Measurements from ENCODE around the gene ZNF32. TPM values are rescaled to one million over a fixed set of nuclear protein-coding genes. Genes with fewer than 3 reads are reported as not detected.

Gene ZNF32
- total RNA-seq, 2 donors from 2014 or later, result 3.1 to 12.0 TPM

GRCh38 chr10:43684292-43684559 is 35.5 kb upstream of the ZNF32 start:
- Mint-ChIP-seq H3K9me3 (no peaks in the 10 kb centered on the region), H3K36me3 (no peaks in the 10 kb centered on the region), H3K27ac (no peak overlapping the region)
- ATAC-seq (no peak), DNase-seq (ENCODE audit: low spot score in 2 of 2) (no peak)

- peak; percentile 68 to 76 for ATAC-seq
- peak in 1 of 2 donors; percentile 28 for DNase-seq (ENCODE audit: low spot score in 2 of 2)
These were observed 35.0 kb upstream of the ZNF32 start for GRCh38 chr10:43683451-43684291.

GRCh38 chr10:43682956-43683355 is 34.3 kb upstream of the ZNF32 start:
- DNase-seq (ENCODE audit: low spot score in 2 of 2) (no peak), ATAC-seq (no peak)
- H3K36me3 Mint-ChIP-seq, result no peaks in the 10 kb centered on the region
- H3K9me3 Mint-ChIP-seq, result no peaks in the 10 kb centered on the region
- no peak overlapping the region for H3K27ac Mint-ChIP-seq

More at GRCh38 chr10:43683451-43684291, 35.0 kb upstream of the ZNF32 start:
- Mint-ChIP-seq H3K9me3 (no peaks in the 10 kb centered on the region), H3K27ac (no peak overlapping the region), H3K36me3 (no peaks in the 10 kb centered on the region)

GRCh38 chr10:43681721-43682120 is 33.0 kb upstream of the ZNF32 start:
- ATAC-seq (no peak), DNase-seq (ENCODE audit: low spot score in 2 of 2) (no peak)
- Mint-ChIP-seq H3K36me3 (no peaks in the 10 kb centered on the region), H3K27ac (no peak overlapping the region), H3K9me3 (no peaks in the 10 kb centered on the region)

- ATAC-seq (no peak), DNase-seq (ENCODE audit: low spot score in 2 of 2) (no peak)
- H3K36me3 Mint-ChIP-seq, result no peaks in the 10 kb centered on the region
- no peak overlapping the region for H3K27ac Mint-ChIP-seq
- H3K9me3 Mint-ChIP-seq, result no peaks in the 10 kb centered on the region
These were observed 32.5 kb upstream of the ZNF32 start for GRCh38 chr10:43681220-43681619.

GRCh38 chr10:43680035-43680434 is 31.4 kb upstream of the ZNF32 start:
- peak in 1 of 2 donors; percentile 35 for ATAC-seq

GRCh38 chr10:43679509-43679908 is 30.8 kb upstream of the ZNF32 start:
- ATAC-seq (no peak), DNase-seq (ENCODE audit: low spot score in 2 of 2) (no peak)
- Mint-ChIP-seq H3K36me3 (no peaks in the 10 kb centered on the region), H3K27ac (no peak overlapping the region), H3K9me3 (no peaks in the 10 kb centered on the region)

More at GRCh38 chr10:43680035-43680434, 31.4 kb upstream of the ZNF32 start:
- Mint-ChIP-seq H3K36me3 (no peaks in the 10 kb centered on the region), H3K27ac (no peak overlapping the region), H3K9me3 (no peaks in the 10 kb centered on the region)
- DNase-seq (ENCODE audit: low spot score in 2 of 2), result no peak

GRCh38 chr10:43678654-43679053 is 30.0 kb upstream of the ZNF32 start:
- Mint-ChIP-seq H3K9me3 (no peaks in the 10 kb centered on the region), H3K36me3 (no peaks in the 10 kb centered on the region), H3K27ac (no peak overlapping the region)
- ATAC-seq (no peak), DNase-seq (ENCODE audit: low spot score in 2 of 2) (no peak)

GRCh38 chr10:43676901-43677300 is 28.2 kb upstream of the ZNF32 start:
- ATAC-seq (no peak), DNase-seq (ENCODE audit: low spot score in 2 of 2) (no peak)
- H3K36me3 Mint-ChIP-seq, result no peaks in the 10 kb centered on the region
- H3K27ac Mint-ChIP-seq, result no peak overlapping the region
- no peaks in the 10 kb centered on the region for H3K9me3 Mint-ChIP-seq

- DNase-seq (ENCODE audit: low spot score in 2 of 2), result no peak
- no peak overlapping the region for H3K27ac Mint-ChIP-seq
- ATAC-seq, result no peak
These were observed 27.6 kb upstream of the ZNF32 start for GRCh38 chr10:43676331-43676730.

GRCh38 chr10:43674553-43675210 is 26.0 kb upstream of the ZNF32 start:
- Mint-ChIP-seq H3K9me3 (no peaks in the 10 kb centered on the region), H3K36me3 (no peaks in the 10 kb centered on the region), H3K27ac (no peak overlapping the region)
- DNase-seq (ENCODE audit: low spot score in 2 of 2), result no peak
- no peak for ATAC-seq

More at GRCh38 chr10:43676331-43676730, 27.6 kb upstream of the ZNF32 start:
- no peaks in the 10 kb centered on the region for H3K9me3 Mint-ChIP-seq
- no peaks in the 10 kb centered on the region for H3K36me3 Mint-ChIP-seq

- DNase-seq (ENCODE audit: low spot score in 2 of 2) (no peak), ATAC-seq (no peak)
- no peaks in the 10 kb centered on the region for H3K36me3 Mint-ChIP-seq
- no peak overlapping the region for H3K27ac Mint-ChIP-seq
- no peaks in the 10 kb centered on the region for H3K9me3 Mint-ChIP-seq
These were observed 24.8 kb upstream of the ZNF32 start for GRCh38 chr10:43673471-43673870.

- no peaks in the 10 kb centered on the region for H3K36me3 Mint-ChIP-seq
- H3K27ac Mint-ChIP-seq, result no peak overlapping the region
- ATAC-seq, result peak; percentile 68 to 74
- H3K9me3 Mint-ChIP-seq, result no peaks in the 10 kb centered on the region
- DNase-seq (ENCODE audit: low spot score in 2 of 2), result peak in 1 of 2 donors; percentile 64
These were observed 23.2 kb upstream of the ZNF32 start for GRCh38 chr10:43671659-43672531.

GRCh38 chr10:43669386-43669785 is 20.7 kb upstream of the ZNF32 start:
- Mint-ChIP-seq H3K27ac (no peak overlapping the region), H3K9me3 (no peaks in the 10 kb centered on the region), H3K36me3 (no peaks in the 10 kb centered on the region)
- DNase-seq (ENCODE audit: low spot score in 2 of 2), result no peak
- ATAC-seq, result no peak

- no peak overlapping the region for H3K27ac Mint-ChIP-seq
- no peak for DNase-seq (ENCODE audit: low spot score in 2 of 2)
- no peak for ATAC-seq
- H3K9me3 Mint-ChIP-seq, result peaks cover 5 to 9% of the 10 kb centered on the region in 2 donors
- no peaks in the 10 kb centered on the region for H3K36me3 Mint-ChIP-seq
These were observed 19.2 kb upstream of the ZNF32 start for GRCh38 chr10:43667761-43668386.

- peaks cover 7 to 11% of the 10 kb centered on the region in 2 donors for H3K9me3 Mint-ChIP-seq
- H3K36me3 Mint-ChIP-seq, result no peaks in the 10 kb centered on the region
- no peak overlapping the region for H3K27ac Mint-ChIP-seq
- peak; percentile 28 to 58 for ATAC-seq
- no peak for DNase-seq (ENCODE audit: low spot score in 2 of 2)
These were observed 18.6 kb upstream of the ZNF32 start for GRCh38 chr10:43667317-43667731.

GRCh38 chr10:43666552-43666951 is 17.9 kb upstream of the ZNF32 start:
- no peak overlapping the region for H3K27ac Mint-ChIP-seq
- ATAC-seq (no peak), DNase-seq (ENCODE audit: low spot score in 2 of 2) (no peak)
- peaks cover 7 to 11% of the 10 kb centered on the region in 2 donors for H3K9me3 Mint-ChIP-seq
- no peaks in the 10 kb centered on the region for H3K36me3 Mint-ChIP-seq
